HG02852 (cell line): ENCODE measurements around the gene MRPL27.
"Not testable (repeated sequence)": the region's sequence is repeated elsewhere in the genome, so short reads cannot be mapped to it uniquely, and the experiment has no call there.

Source experiments
- ATAC-seq: cut with Tn5 transposase; IDR thresholded peaks from one replicate; pipeline ENCODE4 v1.9.1; 2021; ENCODE audit warnings: mild to moderate bottlenecking, moderate library complexity; ENCODE audit not compliant: unreplicated experiment

MRPL27 gene

DNA sequence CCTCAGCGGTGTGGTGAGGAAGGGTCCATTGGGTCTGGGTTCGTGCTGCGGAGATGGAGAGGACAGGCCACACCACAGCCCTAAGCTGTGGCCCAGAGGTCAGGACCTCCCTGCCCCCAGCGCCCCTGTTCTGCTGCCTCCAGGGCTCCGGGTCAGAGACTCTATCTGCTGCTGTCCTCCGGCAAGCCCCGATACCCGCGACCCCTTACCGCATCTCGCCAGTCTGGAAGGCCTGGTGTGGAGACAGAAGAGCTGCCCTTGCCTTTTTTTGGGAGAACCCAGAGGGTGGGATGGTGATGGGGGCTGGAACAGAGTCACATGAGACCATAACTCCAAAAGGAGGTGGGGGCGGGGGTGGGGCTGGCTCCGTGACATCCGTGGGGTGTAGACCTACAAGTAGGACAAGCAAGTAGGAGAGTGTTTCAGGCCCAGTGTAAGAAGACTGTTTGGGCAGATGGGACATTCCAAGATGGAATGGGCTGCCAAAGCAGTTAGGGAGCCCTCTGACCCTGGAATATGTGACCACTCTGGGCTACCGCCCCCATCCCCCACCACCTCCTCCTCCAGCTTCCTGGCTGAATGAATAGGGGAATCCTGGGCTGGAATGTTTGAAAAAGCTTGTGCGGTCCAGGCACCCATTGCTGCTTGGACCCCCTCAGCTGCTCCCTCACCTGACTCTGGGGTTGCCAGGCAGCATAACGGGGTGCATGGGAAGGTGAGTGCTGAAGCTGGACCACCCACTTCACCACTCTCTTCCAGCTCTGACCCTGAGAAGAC lies 25.7 kb downstream of the MRPL27 start:
- no peak for ATAC-seq

GRCh38 chr17:50346313-50347116 lies 26.5 kb downstream of the MRPL27 start:
- ATAC-seq: peak; percentile 52

DNA sequence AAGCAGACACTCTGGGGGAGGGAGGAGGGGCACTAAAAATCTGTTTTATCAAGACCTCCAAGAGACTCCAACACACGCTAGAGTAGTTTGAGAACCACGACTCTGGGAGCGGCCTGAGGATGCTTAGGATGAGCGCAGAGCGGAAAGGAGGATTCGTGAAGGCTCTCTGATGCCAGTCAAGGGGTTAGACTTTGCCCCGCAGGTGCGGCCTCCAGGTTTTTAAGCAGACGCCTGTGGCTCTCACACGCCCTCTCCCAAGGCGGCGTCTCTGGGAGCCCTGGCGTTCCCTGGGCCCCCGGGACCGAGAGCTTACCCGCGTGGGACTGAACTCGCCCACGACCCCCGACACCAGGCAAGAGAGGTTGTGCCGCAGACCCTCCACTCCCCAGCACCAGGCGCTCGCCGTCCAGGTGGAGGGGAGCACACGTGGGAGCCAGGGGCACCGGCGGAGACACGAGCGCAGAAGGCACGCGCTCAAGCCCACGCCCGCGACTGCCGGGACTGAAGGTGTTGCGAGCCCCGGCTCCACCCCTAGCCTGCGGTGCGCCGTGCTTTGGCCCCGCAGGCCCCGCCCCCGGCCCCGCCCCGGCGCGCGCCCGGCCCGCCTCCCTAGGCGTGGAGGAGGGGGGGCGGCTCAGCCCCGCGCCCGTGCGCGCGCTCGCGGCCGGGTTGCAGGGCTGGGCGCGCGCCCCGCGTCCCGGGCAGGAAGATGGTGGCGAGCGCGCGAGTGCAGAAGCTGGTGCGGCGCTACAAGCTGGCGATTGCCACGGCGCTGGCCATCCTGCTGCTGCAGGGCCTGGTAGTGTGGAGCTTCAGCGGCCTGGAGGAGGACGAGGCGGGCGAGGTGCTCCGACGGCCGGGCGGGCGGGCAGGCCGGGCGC lies 27.3 kb downstream of the MRPL27 start, which contains the start of gene XYLT2:
Gene XYLT2, plus strand, starts transcription at position 695 of the 881 bp plus-strand sequence. Its CDS starts 15 bp downstream, at position 710.
- ATAC-seq: peak; percentile 73

DNA sequence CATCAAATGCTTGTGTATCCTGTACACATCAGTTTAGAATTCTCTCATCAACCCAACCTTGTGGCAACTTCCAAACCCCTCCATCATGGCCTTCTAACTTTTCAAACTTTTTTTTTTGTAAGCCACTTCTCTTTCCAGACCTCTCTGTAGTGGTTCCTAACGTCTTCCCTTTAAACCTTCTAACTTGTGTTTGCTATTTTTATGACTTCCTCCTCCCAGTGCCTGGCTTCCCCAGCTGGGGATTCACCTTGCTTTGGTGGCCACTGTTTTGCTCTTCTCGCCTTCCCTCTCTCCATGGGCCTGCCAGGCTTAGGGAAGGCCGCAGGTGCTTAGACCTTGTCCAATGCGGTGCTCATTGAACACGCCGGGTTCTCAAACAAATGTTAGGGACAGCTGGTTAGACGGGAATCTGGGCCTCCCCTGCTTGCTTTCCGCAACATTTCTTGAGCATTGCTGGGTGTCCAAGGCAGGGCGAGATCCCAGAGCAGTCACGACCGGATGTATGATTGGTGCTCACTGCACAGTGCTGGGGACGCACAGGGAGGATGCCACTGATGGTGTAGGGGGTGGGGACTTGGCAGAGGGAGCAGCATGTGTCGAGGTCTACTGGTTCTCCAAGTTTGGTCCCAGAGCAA lies 28.1 kb downstream of the MRPL27 start:
- no peak for ATAC-seq

GRCh38 chr17:50339381-50339780 lies 33.6 kb downstream of the MRPL27 start:
- ATAC-seq: no peak

DNA sequence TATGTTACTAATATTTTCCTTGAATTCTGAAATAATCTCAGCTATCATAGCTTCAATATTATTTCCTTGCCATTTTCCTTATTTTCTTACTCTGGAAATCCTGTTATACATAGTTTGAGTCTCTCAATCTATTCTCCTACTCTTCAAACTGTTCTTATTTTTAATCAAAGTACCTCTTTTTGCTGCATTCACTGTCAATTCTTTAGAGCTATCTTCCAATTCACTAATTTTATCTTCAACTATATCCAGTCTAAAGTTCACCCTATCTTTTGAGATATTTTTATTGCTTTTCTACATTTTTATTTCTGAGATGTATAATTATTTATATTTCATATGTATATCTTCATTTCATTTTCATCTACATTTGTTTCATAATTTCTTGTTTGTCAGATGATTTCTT lies 34.3 kb downstream of the MRPL27 start:
- no peak for ATAC-seq

DNA sequence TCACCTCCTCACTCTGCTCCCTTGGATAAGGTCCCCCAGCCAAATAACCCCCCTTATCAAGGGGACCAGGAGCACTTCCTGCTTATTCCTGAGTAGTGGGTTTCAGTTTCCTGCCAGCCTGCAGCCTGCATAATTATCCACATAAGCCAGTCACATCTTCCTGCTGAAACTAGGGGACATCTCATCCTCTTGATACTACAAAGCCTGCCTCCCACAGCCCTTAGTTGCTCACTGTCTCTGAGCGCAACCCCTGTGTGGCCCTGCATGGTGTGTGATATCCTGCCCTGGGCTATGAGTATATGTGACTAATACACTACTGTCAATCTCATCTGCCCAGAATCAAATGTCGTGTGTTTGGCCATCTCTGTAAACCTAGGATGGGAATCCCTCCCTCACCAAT lies 35.0 kb downstream of the MRPL27 start:
- ATAC-seq: no peak

DNA sequence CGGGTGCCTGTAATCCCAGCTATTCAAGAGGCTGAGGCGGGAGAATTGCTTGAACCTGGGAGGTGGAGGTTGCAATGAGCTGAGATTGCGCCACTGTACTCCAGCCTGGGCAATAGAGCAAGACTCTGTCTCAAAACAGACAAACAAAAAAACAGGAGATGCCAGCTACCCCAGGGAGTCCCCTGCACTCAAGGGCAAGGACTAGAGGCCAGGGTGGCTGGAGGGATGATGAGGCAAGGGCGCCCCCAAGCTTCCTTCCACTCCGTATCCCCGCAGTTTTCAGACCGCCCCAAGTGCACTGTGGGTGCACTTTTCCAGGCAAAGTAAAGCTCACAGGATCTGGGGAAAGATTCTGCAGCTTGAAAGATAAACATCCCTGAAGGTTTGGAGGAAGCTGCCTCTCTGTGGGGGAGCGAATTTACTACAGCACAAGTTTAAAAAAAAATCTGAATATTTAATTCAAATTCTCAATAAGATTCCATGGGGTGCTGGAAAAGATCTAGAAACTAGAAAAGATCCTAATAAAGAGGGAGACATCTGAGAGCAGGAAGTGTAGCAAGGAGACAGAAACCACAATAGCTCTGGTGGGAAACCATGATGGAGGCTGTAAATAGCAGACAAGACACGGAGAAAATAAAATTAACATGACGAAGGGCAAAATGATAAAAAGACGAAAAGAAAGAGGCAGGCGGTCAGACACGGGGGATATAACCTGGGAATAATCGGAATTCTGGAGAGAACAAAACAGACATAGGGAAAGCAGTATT lies 39.5 kb downstream of the MRPL27 start:
- not testable (repeated sequence) for ATAC-seq

GRCh38 chr17:50332196-50332595 lies 40.8 kb downstream of the MRPL27 start:
- no peak for ATAC-seq

DNA sequence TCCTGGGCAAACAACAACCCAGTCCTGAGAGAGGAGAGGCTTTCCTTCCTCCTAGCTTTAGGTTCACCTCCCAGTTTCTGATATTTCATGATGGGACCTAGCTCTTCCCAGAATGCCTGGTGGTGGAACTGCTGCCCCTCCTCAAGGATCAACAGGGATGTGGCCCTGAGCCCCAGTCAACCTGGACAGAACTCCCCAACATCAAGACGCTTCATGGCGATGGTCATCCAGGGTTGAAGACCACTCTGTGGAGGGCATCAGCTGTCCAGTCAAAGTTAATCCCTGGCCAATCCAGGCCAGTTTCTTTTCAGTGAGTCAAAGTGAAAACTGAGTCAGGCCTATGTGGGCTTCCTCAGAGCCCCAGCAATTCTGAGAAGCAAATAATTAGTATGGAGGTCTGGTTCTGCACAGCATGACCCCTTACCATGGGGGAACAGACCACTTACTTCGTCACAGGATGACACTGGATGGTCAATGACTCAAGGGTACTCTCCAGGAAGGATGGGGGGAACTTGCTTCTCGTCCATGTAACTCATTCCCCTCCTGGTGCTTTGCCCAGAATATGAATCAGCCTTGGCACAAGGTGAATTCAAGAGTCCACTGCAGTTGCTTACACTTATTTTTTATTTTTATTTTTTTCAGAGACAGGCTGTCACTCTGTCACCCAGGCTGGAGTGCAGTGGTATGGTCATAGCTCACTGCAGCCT lies 41.7 kb downstream of the MRPL27 start:
- ATAC-seq: no peak

GRCh38 chr17:50330151-50330775 lies 42.7 kb downstream of the MRPL27 start:
- ATAC-seq: no peak

DNA sequence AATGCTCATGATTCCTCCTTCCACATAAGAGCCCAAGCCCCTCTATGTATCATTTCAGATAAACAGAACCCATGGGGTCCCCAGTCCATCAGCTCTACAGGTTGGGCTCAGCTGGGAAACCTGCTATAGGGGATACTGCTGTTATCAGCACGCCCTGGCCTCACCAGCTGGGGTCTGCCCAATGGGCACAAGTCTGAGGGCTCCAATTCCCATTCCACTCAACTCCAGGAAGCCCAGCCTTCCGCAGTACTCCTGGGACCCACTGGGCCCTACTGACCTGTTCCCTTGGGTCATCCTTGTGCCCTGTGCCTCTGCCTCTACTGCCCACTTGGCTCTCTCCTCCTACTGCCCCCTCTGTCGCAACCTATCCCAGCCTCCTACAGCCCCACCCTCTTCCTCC lies 43.3 kb downstream of the MRPL27 start:
- ATAC-seq: no peak

- no peak for ATAC-seq
Observed at GRCh38 chr17:50328363-50329325, 44.3 kb downstream of the MRPL27 start.

DNA sequence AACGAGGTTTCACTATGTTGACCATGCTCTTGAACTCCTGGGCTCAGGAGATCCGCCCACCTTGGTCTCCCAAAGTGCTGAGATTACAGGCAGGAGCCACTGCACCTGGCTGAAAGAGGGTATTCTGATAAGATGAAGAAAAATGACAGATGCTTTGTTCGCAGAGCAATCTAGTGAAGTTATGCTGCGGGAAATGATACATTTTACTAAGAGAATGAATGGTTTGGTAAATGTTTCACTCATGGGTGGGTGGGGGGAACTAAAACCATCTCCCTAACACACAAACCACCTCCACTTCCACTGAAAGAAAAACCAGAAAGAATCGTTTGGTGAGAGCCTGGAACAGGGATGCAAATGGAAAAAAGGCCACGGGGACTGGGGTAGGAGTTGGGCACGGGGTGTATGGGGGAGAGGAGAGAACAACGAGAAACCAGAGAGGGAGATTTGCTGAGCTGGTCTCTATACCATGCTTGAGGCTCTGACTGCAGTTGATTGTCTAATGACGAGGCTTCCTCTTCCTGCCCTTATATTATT lies 46.1 kb downstream of the MRPL27 start:
- ATAC-seq: no peak

- no peak for ATAC-seq
Observed at GRCh38 chr17:50325906-50326305, 47.1 kb downstream of the MRPL27 start.

DNA sequence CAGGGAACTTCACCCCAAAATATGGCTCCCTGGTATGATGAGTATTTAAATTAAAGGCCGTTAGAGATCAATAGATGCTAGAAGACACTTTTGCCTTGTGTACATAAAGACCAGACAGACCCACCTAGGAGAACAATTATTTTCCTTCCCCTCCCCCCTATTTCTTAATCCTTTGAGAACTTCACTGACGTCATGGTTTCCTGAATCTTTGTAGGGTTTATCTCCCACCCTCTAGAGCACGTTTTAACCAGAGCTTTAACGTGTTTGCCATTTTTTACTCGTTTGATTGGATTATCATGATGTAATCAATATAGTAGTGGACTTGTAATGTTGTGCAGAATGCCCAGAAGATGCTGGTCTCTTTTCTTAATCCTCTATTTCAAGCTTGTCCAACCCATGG lies 49.9 kb downstream of the MRPL27 start:
- no peak for ATAC-seq

- no peak for ATAC-seq
Observed at GRCh38 chr17:50322271-50322670, 50.7 kb downstream of the MRPL27 start.
